ENCODE data around the gene CAMK1D.

The CAMK1D gene

DNA sequence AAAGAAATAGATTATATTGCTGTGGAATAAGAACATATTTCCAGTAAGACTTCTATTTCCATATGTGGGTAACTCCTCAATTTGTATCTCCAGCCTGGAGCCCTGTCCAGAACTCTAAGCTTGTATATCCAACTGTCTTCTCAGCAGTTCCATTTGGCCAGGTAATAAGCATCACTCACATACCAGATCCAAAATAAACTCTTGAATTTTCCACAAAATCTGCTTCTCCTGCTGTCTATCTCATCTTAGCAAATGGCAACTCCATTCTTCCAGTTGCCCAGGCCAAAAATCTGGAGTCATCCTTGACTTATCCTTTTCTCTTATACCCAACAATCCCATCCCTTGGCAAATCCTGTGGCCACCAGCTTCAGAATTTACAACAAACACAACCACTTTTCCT lies 325.8 kb downstream of the CAMK1D start:
- TF ChIP-seq, protein P1, sequence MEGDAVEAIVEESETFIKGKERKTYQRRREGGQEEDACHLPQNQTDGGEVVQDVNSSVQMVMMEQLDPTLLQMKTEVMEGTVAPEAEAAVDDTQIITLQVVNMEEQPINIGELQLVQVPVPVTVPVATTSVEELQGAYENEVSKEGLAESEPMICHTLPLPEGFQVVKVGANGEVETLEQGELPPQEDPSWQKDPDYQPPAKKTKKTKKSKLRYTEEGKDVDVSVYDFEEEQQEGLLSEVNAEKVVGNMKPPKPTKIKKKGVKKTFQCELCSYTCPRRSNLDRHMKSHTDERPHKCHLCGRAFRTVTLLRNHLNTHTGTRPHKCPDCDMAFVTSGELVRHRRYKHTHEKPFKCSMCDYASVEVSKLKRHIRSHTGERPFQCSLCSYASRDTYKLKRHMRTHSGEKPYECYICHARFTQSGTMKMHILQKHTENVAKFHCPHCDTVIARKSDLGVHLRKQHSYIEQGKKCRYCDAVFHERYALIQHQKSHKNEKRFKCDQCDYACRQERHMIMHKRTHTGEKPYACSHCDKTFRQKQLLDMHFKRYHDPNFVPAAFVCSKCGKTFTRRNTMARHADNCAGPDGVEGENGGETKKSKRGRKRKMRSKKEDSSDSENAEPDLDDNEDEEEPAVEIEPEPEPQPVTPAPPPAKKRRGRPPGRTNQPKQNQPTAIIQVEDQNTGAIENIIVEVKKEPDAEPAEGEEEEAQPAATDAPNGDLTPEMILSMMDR (IDR thresholded peaks at IDR 0.05; ENCODE audit: low read depth, low read length) = no peak
- DNase-seq (ENCODE audit: low read depth in 2 of 2) = no peak
- no peak overlapping the region for H3K4me3 ChIP-seq (replicated peaks in 1 of 2; ENCODE audit: low read depth in 2 of 2, low read length in 2 of 2)

DNA sequence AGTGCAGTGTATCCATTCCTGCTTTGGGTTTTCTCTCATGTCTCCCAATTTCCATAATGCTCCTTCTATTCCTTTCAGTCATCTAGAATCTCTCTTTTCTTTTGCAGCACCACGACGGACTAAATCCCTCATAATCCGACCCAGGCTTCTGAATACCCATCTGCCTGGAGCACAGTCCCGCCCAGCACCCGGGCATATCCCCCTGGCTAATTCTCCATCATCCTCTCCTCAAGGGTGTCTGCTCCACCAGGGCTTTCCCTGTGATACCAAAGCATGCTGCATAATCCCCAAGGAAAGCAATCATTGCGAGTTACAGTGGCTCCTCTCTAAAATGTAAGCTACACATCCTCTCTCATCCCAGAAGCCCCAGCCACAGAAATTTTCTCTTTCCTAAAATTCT lies 330.3 kb downstream of the CAMK1D start:
- H3K4me3 ChIP-seq (replicated peaks in 1 of 2; ENCODE audit: low read depth in 2 of 2, low read length in 2 of 2) = no peak overlapping the region
- TF ChIP-seq, protein P1 (IDR thresholded peaks at IDR 0.05; ENCODE audit: low read depth, low read length) = no peak
- DNase-seq (ENCODE audit: low read depth in 2 of 2) = no peak

DNA sequence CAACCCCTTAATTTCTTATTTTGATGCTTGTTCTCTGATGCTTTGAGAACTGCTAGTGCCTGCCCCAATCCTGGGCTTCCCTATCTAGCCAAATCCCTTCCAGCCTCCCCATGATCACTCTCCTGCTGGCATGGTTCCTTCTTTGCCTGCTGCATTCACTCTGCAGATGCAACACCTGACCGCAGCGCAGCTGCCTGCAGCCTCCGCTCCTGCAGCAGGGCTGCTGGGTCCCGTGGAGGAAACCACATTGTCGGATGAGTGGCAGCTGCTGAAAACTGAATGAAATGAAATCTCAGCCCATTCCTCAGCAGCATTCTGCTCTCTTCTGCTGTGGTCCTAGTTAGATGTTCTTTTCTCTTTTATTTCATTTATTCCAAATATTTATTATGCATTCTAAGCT lies 331.9 kb downstream of the CAMK1D start:
- no peak overlapping the region for H3K4me3 ChIP-seq (replicated peaks in 1 of 2; ENCODE audit: low read depth in 2 of 2, low read length in 2 of 2)
- TF ChIP-seq, protein P1 (IDR thresholded peaks at IDR 0.05; ENCODE audit: low read depth, low read length) = no peak
- DNase-seq (ENCODE audit: low read depth in 2 of 2) = no peak

DNA sequence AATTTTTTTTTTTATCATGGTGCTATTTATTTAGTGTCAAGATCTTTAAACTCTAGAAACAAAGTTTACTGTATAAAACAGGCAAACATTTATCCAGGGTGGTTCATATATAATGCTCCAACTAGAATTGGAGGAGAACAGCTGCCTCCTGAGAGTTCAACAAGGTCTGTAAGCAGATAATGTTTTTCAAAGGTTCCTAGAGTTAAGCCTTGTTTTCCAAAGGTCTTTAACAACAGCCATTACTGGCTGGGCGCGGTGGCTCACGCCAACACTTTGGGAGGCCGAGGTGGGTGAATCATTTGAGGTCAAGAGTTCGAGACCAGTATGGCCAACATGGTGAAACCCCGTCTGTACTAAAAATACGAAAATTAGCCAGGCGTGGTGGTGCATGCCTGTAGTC lies 335.4 kb downstream of the CAMK1D start:
- no peak for DNase-seq (ENCODE audit: low read depth in 2 of 2)

DNA sequence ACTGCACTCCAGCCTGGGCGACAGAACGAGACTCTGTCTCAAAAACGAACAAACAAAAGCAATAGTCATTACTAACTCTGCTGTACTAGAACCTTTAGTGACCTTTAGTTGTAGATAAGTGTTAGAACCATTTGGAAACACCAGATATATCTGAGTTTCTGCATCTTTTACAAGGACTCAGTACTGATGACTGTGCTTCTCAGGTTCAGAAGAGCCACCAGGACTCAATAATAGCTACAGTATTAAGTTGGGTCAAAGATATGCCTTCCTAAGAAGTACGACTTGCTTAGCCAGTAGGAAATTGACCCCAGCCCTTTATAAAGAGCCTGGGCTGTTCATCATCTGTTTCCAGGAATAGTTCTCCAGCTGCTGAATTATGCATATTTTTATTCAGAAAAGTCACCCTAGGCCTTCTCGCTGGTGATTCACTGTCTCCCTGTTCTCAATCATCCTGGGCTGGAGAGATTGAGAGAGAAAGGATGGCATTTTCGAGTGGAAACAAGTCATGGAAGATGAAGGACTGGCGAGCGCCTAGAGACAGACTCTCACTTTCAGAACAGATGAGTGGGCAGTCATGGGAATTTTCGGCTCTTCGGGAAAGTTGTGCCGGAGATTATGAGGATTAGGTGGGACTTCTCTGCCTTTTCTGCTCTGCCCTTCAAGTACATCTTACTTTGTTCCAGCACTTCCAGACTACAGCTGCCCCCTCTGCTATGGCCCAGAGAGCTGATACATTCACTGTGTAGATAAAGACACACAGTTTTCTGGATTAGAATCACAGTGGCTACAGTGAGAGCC lies 336.1 kb downstream of the CAMK1D start:
- TF ChIP-seq, protein P1 (IDR thresholded peaks at IDR 0.05; ENCODE audit: low read depth, low read length) = no peak
- H3K4me3 ChIP-seq (replicated peaks in 1 of 2; ENCODE audit: low read depth in 2 of 2, low read length in 2 of 2) = no peak overlapping the region

More for the DNA sequence above, 335.4 kb downstream of the CAMK1D start:
- no peak overlapping the region for H3K4me3 ChIP-seq (replicated peaks in 1 of 2; ENCODE audit: low read depth in 2 of 2, low read length in 2 of 2)
- TF ChIP-seq, protein P1 (IDR thresholded peaks at IDR 0.05; ENCODE audit: low read depth, low read length) = no peak

DNA sequence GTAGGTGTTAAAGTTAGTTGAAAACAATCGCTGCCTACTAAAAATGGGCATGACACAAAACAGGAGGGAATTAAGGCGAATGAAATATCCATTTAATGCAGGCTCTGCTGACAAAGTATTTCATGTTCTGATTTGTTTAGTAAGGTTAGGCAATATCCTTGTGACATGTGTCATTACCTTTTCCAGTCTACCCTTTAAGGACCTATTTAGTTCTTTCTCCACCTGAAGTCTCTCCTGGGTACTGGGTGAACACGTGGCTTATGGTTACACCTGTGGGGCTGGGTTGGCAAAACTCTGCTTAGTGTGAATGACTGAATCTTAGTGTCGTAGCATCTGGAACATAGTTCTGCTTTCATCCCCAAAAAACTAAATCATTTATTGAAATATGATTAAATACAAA lies 338.6 kb downstream of the CAMK1D start:
- H3K4me3 ChIP-seq (replicated peaks in 1 of 2; ENCODE audit: low read depth in 2 of 2, low read length in 2 of 2) = no peak overlapping the region
- TF ChIP-seq, protein P1 (IDR thresholded peaks at IDR 0.05; ENCODE audit: low read depth, low read length) = no peak
- DNase-seq (ENCODE audit: low read depth in 2 of 2) = no peak

More for the DNA sequence above, 336.1 kb downstream of the CAMK1D start:
- DNase-seq (ENCODE audit: low read depth in 2 of 2) = no peak
